ENCODE measurements around the gene CLEC18A.

Gene CLEC18A

GRCh38 chr16:69930117-69930776, 20.9 kb upstream of the CLEC18A start:
- H3K27ac ChIP-seq = no peak overlapping the region
- peak; percentile 76 for TF ChIP-seq CTCF (conservative IDR thresholded peaks at IDR 0.05)

- TF ChIP-seq CTCF (conservative IDR thresholded peaks at IDR 0.05) = no peak
- no peak overlapping the region for H3K27ac ChIP-seq
These were observed 19.5 kb upstream of the CLEC18A start for GRCh38 chr16:69931631-69932030.

GRCh38 chr16:69932228-69932627, 18.9 kb upstream of the CLEC18A start:
- no peak for TF ChIP-seq CTCF (conservative IDR thresholded peaks at IDR 0.05)
- no peak overlapping the region for H3K27ac ChIP-seq

- no peak overlapping the region for H3K27ac ChIP-seq
- TF ChIP-seq CTCF (conservative IDR thresholded peaks at IDR 0.05) = no peak
These were observed 18.3 kb upstream of the CLEC18A start for GRCh38 chr16:69932691-69933392.

GRCh38 chr16:69934044-69934443, 17.1 kb upstream of the CLEC18A start:
- no peak overlapping the region for H3K27ac ChIP-seq
- TF ChIP-seq CTCF (conservative IDR thresholded peaks at IDR 0.05) = no peak

GRCh38 chr16:69934751-69935150, 16.4 kb upstream of the CLEC18A start:
- H3K27ac ChIP-seq = no peak overlapping the region
- no peak for TF ChIP-seq CTCF (conservative IDR thresholded peaks at IDR 0.05)

GRCh38 chr16:69935278-69935711, 15.8 kb upstream of the CLEC18A start:
- H3K27ac ChIP-seq = no peak overlapping the region
- no peak for TF ChIP-seq CTCF (conservative IDR thresholded peaks at IDR 0.05)
